ENCODE data around the gene SHC3.

DNA sequence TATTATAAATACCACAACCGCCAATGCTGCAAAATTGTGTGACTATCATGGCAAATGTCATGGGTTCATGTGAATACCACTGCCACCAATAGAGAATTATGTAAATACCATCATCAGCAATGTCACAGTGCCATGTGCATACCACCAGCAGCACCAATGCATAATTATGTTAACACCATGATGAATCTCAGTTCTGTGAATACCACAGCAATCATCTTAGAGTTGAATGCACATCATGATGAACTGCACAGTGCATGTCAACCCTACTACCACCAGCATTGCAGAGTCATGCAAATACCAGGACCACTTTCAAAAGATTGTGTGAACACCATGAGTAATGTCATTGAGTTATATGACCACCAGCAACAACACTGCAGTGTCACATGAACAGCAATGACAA is 63.2 kb downstream of the SHC3 start:
- TF ChIP-seq, protein P1, sequence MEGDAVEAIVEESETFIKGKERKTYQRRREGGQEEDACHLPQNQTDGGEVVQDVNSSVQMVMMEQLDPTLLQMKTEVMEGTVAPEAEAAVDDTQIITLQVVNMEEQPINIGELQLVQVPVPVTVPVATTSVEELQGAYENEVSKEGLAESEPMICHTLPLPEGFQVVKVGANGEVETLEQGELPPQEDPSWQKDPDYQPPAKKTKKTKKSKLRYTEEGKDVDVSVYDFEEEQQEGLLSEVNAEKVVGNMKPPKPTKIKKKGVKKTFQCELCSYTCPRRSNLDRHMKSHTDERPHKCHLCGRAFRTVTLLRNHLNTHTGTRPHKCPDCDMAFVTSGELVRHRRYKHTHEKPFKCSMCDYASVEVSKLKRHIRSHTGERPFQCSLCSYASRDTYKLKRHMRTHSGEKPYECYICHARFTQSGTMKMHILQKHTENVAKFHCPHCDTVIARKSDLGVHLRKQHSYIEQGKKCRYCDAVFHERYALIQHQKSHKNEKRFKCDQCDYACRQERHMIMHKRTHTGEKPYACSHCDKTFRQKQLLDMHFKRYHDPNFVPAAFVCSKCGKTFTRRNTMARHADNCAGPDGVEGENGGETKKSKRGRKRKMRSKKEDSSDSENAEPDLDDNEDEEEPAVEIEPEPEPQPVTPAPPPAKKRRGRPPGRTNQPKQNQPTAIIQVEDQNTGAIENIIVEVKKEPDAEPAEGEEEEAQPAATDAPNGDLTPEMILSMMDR (IDR thresholded peaks at IDR 0.05; ENCODE audit: borderline replicate concordance, extremely low read depth, low read length, poor library complexity, severe bottlenecking), result no peak
- TF ChIP-seq EZH2 (IDR thresholded peaks at IDR 0.05; ENCODE audit: borderline replicate concordance, low read depth, low read length, severe bottlenecking), result no peak

Data from DND-41 (cell line).